Forelimb muscle (tissue), 1 donor: ENCODE results near the gene RNF11. TPM values are rescaled to one million over a fixed set of nuclear protein-coding genes. Genes with fewer than 3 reads are reported as not detected.
"Not testable (repeated sequence)": the region's sequence is repeated elsewhere in the genome, so short reads cannot be mapped to it uniquely, and the experiment has no call there.

Experiments used
- DNase-seq: peaks from one replicate; pipeline ENCODE4 v3.0.0-alpha.2; 2013; ENCODE audit warnings: low read depth
- polyA plus RNA-seq: library from polyadenylated mRNA; unstranded; fragments of 120-200 nt; gene quantifications from one replicate; pipeline ENCODE4 v1.2.1, GENCODE V29; 2013; ENCODE audit not compliant: insufficient read length

RNF11 gene
- polyA plus RNA-seq, 1 donor = 113 TPM

- not testable (repeated sequence) for DNase-seq
Observed at GRCh38 chr1:51227231-51227960, 8.7 kb upstream of the RNF11 start.

- not testable (repeated sequence) for DNase-seq
Observed at GRCh38 chr1:51228471-51228870, 7.6 kb upstream of the RNF11 start.

DNA sequence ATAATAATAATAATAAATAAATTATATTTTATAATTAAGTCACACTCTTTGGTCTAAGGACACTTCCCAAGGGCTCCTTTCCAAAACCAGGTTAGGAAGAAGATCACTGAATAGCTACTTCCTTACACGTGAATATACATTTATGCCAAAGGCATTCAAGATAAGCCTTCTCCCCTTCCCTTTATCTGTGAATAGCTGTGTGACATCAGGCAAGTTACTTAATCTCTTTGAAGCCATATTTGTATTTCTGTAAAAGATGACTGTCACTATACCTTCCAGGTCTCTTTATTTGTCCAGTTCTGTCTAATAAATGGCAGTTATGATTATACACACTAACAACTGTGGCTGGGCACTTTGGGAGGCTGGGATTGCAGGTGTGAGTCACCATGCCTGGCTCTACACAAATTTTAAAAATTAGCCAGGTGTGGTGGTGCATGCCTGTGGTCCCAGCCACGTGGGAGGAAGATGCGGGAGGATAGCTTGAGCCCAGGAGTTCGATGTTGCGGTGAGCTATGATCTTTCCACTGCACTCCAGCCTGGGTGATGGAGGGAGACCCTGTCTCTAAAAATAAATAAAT is 5.5 kb upstream of the RNF11 start:
- no peak for DNase-seq

- no peak for DNase-seq
Observed at GRCh38 chr1:51231120-51231519, 5.0 kb upstream of the RNF11 start.

DNA sequence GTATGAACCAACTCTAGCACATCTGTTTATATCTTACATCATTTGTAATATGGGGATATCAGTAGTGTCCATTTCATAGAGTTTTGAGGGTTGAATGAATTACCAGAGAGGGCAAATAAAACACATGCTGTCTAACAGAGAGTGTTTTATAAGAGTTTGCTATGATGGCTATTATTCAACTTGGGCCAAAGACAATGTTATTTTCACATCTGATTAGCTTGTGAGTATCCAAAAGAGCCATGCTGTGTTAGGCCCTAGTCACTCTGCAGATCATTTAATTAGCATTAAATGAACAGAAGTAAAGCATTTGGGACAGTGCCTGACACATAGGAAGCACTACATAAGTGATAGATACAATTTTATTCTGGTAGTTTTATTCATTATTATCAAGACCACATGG is 4.2 kb upstream of the RNF11 start:
- no peak for DNase-seq

DNA sequence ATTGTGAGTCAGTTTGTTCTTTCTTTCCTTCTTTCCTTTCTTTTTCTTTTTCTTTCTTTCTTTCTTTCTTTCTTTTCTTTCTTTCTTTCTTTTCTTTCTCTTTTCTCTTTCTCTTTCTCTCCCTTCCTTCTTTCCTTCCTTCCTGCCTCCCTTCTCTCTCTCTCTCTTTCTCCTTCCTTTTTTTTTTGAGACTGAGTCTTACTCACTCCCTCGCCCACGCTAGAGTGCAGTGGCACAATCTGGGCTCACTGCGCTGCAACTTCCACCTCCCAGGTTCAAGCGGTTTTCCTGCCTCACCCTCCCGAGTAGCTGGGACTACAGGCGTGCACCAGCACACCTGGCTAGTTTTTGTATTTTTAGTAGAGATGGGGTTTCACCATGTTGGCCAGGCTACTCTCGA is 1.8 kb upstream of the RNF11 start:
- not testable (repeated sequence) for DNase-seq

- DNase-seq = no peak
Observed at GRCh38 chr1:51234721-51235425, 1.2 kb upstream of the RNF11 start.

GRCh38 chr1:51236531-51237350 is 668 bp downstream of the RNF11 start:
- no peak for DNase-seq

DNA sequence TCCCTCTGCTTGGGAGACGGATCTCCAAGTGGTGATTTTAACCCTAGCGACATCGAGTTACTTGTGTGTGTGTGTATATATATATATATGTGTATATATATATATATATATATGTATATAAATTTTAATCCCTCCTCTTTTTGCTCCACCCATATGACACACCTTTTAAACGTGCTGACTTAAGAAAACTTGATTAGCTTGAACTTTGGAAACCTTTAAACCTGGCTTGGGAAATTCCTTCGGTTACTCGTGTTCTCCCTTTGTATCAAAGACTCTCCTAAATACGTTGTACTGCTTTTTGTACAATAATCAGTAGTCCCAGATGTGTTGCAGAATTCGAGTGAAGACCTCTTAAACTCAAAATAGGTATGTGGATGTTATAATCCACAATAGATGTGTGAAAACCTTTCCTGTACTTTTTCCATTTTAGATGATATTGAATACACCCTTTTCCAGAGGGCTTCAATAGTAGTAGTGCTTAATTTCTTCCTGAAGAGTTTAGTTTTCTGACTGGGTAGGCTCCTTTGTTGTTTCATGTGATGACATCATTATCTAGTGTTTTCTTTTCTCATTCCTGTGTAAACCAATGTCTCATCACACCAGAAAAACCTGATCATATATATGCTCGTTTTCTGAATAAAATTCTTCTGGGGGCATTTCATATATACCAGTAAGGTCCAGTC is 1.4 kb downstream of the RNF11 start:
- no peak for DNase-seq

DNA sequence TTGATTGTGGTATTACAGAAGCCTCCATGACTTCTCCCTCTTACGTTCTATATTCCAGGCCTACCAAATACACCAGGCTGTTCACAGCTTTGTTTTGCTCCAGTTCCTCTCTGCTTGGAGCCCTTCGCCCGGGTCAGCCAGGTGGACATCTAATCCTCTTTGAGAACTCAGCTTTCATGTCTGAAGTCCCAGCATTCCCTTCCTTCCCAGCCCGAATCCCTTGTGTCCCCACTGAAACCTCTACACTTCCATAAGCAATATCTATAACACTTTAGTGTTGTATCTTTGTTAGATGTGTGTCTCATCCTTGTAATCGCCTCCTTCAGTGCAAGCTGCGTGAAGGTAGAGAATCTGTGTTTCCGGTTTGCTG is 1.9 kb downstream of the RNF11 start:
- DNase-seq = no peak

GRCh38 chr1:51240084-51240483 is 4.0 kb downstream of the RNF11 start:
- no peak for DNase-seq

GRCh38 chr1:51241119-51241518 is 5.0 kb downstream of the RNF11 start:
- no peak for DNase-seq

DNA sequence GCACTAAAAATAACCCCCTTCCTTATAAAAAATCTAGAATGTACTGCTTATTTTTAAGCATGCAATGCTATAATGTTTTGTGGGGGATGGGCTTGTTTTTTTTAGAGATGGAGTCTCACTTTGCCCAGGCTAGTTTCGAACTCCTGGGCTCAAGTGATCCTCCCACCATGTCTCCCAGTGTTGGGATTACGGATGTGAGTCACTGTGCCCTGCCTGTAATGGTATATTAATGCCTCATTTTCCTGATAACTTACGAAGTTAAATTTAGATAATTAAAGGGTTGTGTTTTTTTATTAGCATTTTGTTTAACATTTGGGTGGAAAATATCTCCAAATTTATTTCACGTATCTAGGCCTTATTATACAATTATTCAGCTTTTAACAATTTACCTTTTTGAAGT is 6.5 kb downstream of the RNF11 start:
- no peak for DNase-seq

- no peak for DNase-seq
Observed at GRCh38 chr1:51247022-51247421, 10.9 kb downstream of the RNF11 start.

- DNase-seq = no peak
Observed at GRCh38 chr1:51247499-51247898, 11.4 kb downstream of the RNF11 start.

GRCh38 chr1:51249445-51249844 is 13.4 kb downstream of the RNF11 start:
- DNase-seq = no peak

DNA sequence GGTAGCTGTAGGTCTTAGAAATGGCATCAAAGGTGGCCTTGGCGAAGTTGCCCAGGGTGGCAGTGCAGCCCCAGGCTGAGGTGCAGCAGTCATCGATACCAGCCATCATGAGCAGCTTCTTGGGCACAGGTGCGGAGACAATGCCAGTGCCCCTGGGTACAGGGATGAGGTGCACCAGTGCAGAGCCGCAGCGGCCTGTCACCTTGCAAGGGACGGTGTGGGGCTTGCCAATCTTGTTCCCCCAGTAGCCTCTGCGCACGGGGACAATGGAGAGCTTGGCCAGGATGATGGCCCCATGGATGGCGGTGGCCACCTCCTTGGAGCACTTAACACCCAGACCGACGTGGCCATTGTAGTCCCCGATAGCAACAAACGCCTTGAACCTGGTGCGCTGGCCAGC is 14.7 kb downstream of the RNF11 start:
- DNase-seq = not testable (repeated sequence)

DNA sequence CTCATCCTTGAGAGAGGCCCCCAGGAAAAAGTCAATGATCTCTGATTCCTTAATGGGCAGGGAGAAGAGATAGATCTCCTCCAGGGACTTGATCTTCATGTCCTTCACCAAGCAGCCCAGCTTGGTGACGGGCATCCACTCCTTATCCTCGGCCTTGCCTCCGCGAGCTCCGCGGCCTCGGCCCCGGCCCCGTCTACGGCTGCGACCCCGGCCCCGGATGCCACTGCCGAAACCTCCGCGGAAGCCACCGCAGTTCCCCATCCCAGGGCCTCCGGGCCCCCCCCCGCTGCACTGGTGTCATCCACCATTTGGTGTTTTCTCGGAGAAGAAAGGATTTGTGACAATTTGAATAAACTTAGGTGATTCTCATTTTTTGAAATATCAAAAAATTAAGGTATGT is 15.1 kb downstream of the RNF11 start:
- not testable (repeated sequence) for DNase-seq

- DNase-seq = no peak
Observed at GRCh38 chr1:51252366-51252765, 16.3 kb downstream of the RNF11 start.

DNA sequence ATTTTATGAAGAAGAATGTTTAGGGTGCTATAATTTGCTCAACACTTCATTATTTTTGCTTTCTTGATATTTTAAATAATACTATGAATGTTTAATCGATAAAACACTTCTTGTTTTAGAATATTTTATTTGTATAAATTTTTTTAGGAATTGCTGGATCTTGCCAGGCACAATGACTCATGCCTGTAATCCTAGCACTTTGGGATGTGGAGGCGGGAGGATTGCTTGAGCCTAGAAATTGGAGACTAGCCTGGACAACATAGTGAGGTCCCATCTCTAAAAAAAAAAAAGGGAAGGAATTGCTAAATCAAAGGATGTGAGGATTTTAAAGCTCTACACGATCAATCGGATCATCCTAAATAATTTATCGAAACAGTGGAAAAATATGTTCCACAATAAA is 17.6 kb downstream of the RNF11 start:
- no peak for DNase-seq

- no peak for DNase-seq
Observed at GRCh38 chr1:51255331-51255730, 19.3 kb downstream of the RNF11 start.
